Upper lobe of left lung (tissue), 4 donors: ENCODE data around the gene CHAD.

ENCODE experiments used
- CTCF ChIP-seq, 6 experiments: fragments of 450-650 bp in 4 of 6; fragments of 200-600 bp in 2 of 6; sonication (generic) in 2 of 6; IDR thresholded peaks; one replicate each; pipeline ENCODE4 v1.5.1; 2016 to 2019; ENCODE audit warnings: antibody characterized with exemption in 6 of 6
- EP300 ChIP-seq, 4 donors: sonication (generic); formaldehyde crosslinking; IDR thresholded peaks; one replicate each; pipeline ENCODE4 v1.5.1; 2017; ENCODE audit warnings: antibody characterized with exemption in 4 of 4, control low read depth in 2 of 4
- POLR2A ChIP-seq, 4 donors: fragments of 450-650 bp; IDR thresholded peaks; one replicate each; pipeline ENCODE4 v1.5.1; 2016 to 2017; ENCODE audit warnings: antibody characterized with exemption in 4 of 4, mild to moderate bottlenecking in 2 of 4
- POLR2AphosphoS5 ChIP-seq, 2 donors: sonication (generic); formaldehyde crosslinking; IDR thresholded peaks; one replicate each; pipeline ENCODE4 v1.5.1; 2017; ENCODE audit warnings: antibody characterized with exemption in 2 of 2

- TF ChIP-seq CTCF (IDR thresholded peaks at IDR 0.05) (no peak), POLR2A (IDR thresholded peaks at IDR 0.05) (no peak), POLR2AphosphoS5 (IDR thresholded peaks at IDR 0.05) (no peak), EP300 (IDR thresholded peaks at IDR 0.05) (no peak)
Observed at GRCh38 chr17:50517011-50517410, 48.3 kb upstream of the CHAD start.
